IMR-90 (cell line): ENCODE measurements around the gene USP54. TPM values are rescaled to one million over a fixed set of nuclear protein-coding genes. Genes with fewer than 3 reads are reported as not detected.

Source experiments
- ATAC-seq: fragments of 200-7000 bp; cut with Tn5 transposase; 2 replicates; pipeline ENCODE4 v1.9.1; 2020; ENCODE audit warnings: low read depth, mild to moderate bottlenecking, moderate library complexity
- BruUV-seq: library from RNA; stranded (reverse); fragments of 400-500 nt; replicated peaks from 2 replicates; lab custom pipeline; 2021; lab: Mats Ljungman, UMichigan
- CTCF ChIA-PET: fragments of 300-600 bp; formaldehyde crosslinking; extraction: SDS; loops from one replicate; lab custom pipeline; 2021; ENCODE audit warnings: antibody characterized with exemption; lab: Yijun Ruan, JAX
- POLR2A ChIA-PET: fragments of 300-600 bp; sonication (Branson Sonifier 250); formaldehyde crosslinking; loops from one replicate; lab custom pipeline; 2022; ENCODE audit warnings: antibody characterized with exemption; ENCODE audit not compliant: unreplicated experiment; lab: Charles Lee
- DNase-seq: peaks from one replicate; pipeline ENCODE4 v3.0.0; 2013
- H2AFZ ChIP-seq: replicated peaks from 2 replicates; pipeline ENCODE3; 2013; ENCODE audit warnings: low read length, mild to moderate bottlenecking; ENCODE audit not compliant: poor library complexity
- H2AK5ac ChIP-seq: 2 replicates; pipeline ENCODE4 v1.6.1; 2013; ENCODE audit warnings: low read depth, low read length, inconsistent platforms
- H2AK9ac ChIP-seq: replicated peaks from 2 replicates; pipeline ENCODE3; 2013; ENCODE audit warnings: mild to moderate bottlenecking, low read depth, low read length, moderate library complexity; ENCODE audit not compliant: poor library complexity
- H2BK120ac ChIP-seq: 2 replicates; pipeline ENCODE4 v1.6.1; 2013; ENCODE audit warnings: low read depth, low read length, inconsistent platforms
- H2BK15ac ChIP-seq: 3 replicates; pipeline ENCODE4 v1.6.1; 2013; ENCODE audit warnings: low read depth, low read length, inconsistent platforms
- H2BK20ac ChIP-seq: 2 replicates; pipeline ENCODE4 v1.6.1; 2013; ENCODE audit warnings: low read depth, mild to moderate bottlenecking, inconsistent platforms, low read length, moderate library complexity
- H2BK5ac ChIP-seq: 2 replicates; pipeline ENCODE4 v1.6.1; 2013; ENCODE audit warnings: mild to moderate bottlenecking, low read depth, low read length, inconsistent platforms; ENCODE audit not compliant: poor library complexity, severe bottlenecking
- H3K14ac ChIP-seq: replicated peaks from 2 replicates; pipeline ENCODE4 v1.6.1; 2013; ENCODE audit warnings: low read depth, low read length, inconsistent platforms
- H3K18ac ChIP-seq: 2 replicates; pipeline ENCODE4 v1.6.1; 2013; ENCODE audit warnings: low read depth, low read length, control low read depth
- H3K23ac ChIP-seq: 2 replicates; pipeline ENCODE4 v1.6.1; 2013; ENCODE audit warnings: low read depth, low read length, inconsistent platforms
- H3K27ac ChIP-seq: 2 replicates; pipeline ENCODE4 v1.5.1; 2013; ENCODE audit warnings: mild to moderate bottlenecking, control low read depth, low read length; ENCODE audit not compliant: insufficient read depth
- H3K27me3 ChIP-seq: 2 replicates; pipeline ENCODE4 v1.6.1; 2013; ENCODE audit warnings: low read length; ENCODE audit not compliant: control insufficient read depth, insufficient read depth
- H3K36me3 ChIP-seq: 2 replicates; pipeline ENCODE4 v1.6.1; 2013; ENCODE audit warnings: low read length, mixed read lengths; ENCODE audit not compliant: control insufficient read depth, insufficient read depth
- H3K4ac ChIP-seq: 2 replicates; pipeline ENCODE4 v1.6.1; 2013; ENCODE audit warnings: low read depth, low read length, inconsistent platforms
- H3K4me1 ChIP-seq: 2 replicates; pipeline ENCODE4 v1.6.1; 2013; ENCODE audit warnings: low read length, mixed read lengths; ENCODE audit not compliant: control insufficient read depth, insufficient read depth
- H3K4me2 ChIP-seq: 2 replicates; pipeline ENCODE4 v1.6.1; 2013; ENCODE audit warnings: low read depth, mild to moderate bottlenecking, control low read depth, low read length, moderate library complexity
- H3K4me3 ChIP-seq: 2 replicates; pipeline ENCODE4 v1.5.1; 2013; ENCODE audit warnings: low read depth, mild to moderate bottlenecking, control low read depth, low read length, moderate library complexity; ENCODE audit not compliant: insufficient read depth
- H3K56ac ChIP-seq: 2 replicates; pipeline ENCODE4 v1.6.1; 2013; ENCODE audit warnings: low read length, inconsistent platforms; ENCODE audit not compliant: insufficient read depth; ENCODE audit errors: extremely low read depth
- H3K79me1 ChIP-seq, 2 experiments: 2 replicates each; pipeline ENCODE4 v1.6.1; 2013; ENCODE audit warnings: low read length in 2 of 2, inconsistent platforms in 1 of 2, low read depth in 1 of 2
- H3K9ac ChIP-seq: 2 replicates; pipeline ENCODE4 v1.6.1; 2013; ENCODE audit warnings: low read depth, low read length, control low read depth
- H3K9me1 ChIP-seq: 2 replicates; pipeline ENCODE4 v1.6.1; 2013; ENCODE audit warnings: low read length, inconsistent platforms; ENCODE audit not compliant: insufficient read depth
- H3K9me3 ChIP-seq: 2 replicates; pipeline ENCODE4 v1.6.1; 2013; ENCODE audit warnings: low read length; ENCODE audit not compliant: control insufficient read depth, insufficient read depth
- H4K20me1 ChIP-seq: 2 replicates; pipeline ENCODE4 v1.6.1; 2013; ENCODE audit warnings: low read length, inconsistent platforms; ENCODE audit not compliant: insufficient read depth
- H4K5ac ChIP-seq: 2 replicates; pipeline ENCODE4 v1.6.1; 2013; ENCODE audit warnings: mild to moderate bottlenecking, low read depth, low read length, control low read depth
- H4K8ac ChIP-seq, 2 experiments: 2 replicates each; pipeline ENCODE4 v1.6.1; 2013; ENCODE audit warnings: low read depth in 2 of 2, low read length in 2 of 2, control low read depth in 1 of 2, inconsistent platforms in 1 of 2
- H4K91ac ChIP-seq: 2 replicates; pipeline ENCODE4 v1.6.1; 2013; ENCODE audit warnings: low read depth, low read length, inconsistent platforms; ENCODE audit not compliant: insufficient read depth
- CEBPB ChIP-seq: IDR thresholded peaks from 2 replicates; pipeline ENCODE4 v1.6.1; 2012; ENCODE audit warnings: low read depth, low read length, improper control_type of control experiment
- CHD1 ChIP-seq: IDR thresholded peaks from 2 replicates; pipeline ENCODE4 v1.6.1; 2012; ENCODE audit warnings: low read depth, low read length, improper control_type of control experiment
- POLR2A ChIP-seq: IDR thresholded peaks from 2 replicates; pipeline ENCODE4 v1.6.1; 2012; ENCODE audit warnings: mild to moderate bottlenecking, low read depth, low read length
- RAD21 ChIP-seq: IDR thresholded peaks from 2 replicates; pipeline ENCODE4 v1.6.1; 2012; ENCODE audit warnings: low read length, improper control_type of control experiment
- WGBS, 2 experiments: methylation state at CpG; one replicate each; pipeline versions ENCODE4 v1.1.5 to v1.1.7; 2013; ENCODE audit warnings: missing lambda C conversion rate in 2 of 2; ENCODE audit not compliant: insufficient read length in 1 of 2; ENCODE audit errors: extremely low coverage in 2 of 2; 5-methylcytosine and 5-hydroxymethylcytosine counted together
- dilution Hi-C: fragments of 300-500 bp; cut with HindIII; formaldehyde crosslinking; loops from one replicate; pipeline ENCODE4 v1.14.3; 2018; ENCODE audit warnings: low sequenced_read_pairs; ENCODE audit not compliant: unreplicated experiment
- in situ Hi-C: fragments of 300-500 bp; cut with MboI; formaldehyde crosslinking; loops from 3 replicates; pipeline ENCODE4 v1.14.3; 2019; ENCODE audit warnings: low sequenced_read_pairs, inconsistent platforms, mixed read lengths
- intact Hi-C: fragments of 100-400 bp; cut with micrococcal nuclease; formaldehyde crosslinking; loops from 2 replicates; pipeline ENCODE4 v1.10.0; 2022
- polyA plus RNA-seq, 3 experiments: library from polyadenylated mRNA; depleted of rRNA; stranded (reverse); fragments of >200 nt; gene quantifications; 2 replicates each; pipeline ENCODE4 v1.2.3, GENCODE V29; 2012; ENCODE audit warnings: low replicate concordance in 1 of 3
- total RNA-seq: library from RNA; depleted of rRNA; stranded (reverse); fragments of >200 nt; gene quantifications from 2 replicates; pipeline ENCODE4 v1.2.3, GENCODE V29; 2012
- TF ChIP-seq, protein P1 (sequence below): conservative IDR thresholded peaks from 2 replicates; pipeline ENCODE4 v1.5.1; 2012; ENCODE audit warnings: mild to moderate bottlenecking, low read depth, low read length, improper control_type of control experiment
- TF ChIP-seq, protein P2 (sequence below): fragments of 150-350 bp; IDR thresholded peaks from 2 replicates; pipeline ENCODE4 v1.6.1; 2017; ENCODE audit warnings: mild to moderate bottlenecking, antibody characterized with exemption, low read length, low read depth

The USP54 gene
- total and polyA plus RNA-seq, 2 of the 4 experiments (the other 2 are of a cell fraction): 4.0 to 7.9 TPM

DNA sequence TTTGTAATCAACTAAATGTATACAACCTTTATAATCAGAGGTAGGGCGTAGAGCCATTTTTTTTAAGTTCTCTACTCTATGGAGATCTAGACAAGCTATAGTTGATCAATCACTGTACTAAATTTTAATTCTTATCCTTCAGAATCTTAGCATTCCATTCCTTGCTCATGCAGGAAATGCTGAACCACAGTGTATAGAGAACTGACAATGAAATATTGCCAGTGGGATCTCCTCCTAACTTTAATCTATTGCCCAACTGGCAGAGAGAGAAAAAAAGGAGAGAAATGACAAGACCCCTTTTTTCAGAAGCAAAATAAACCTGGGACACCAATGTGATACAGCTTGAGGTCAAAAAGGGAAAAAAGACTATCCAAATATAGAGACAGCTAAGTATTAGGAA is 68.9 kb downstream of the USP54 start:
- POLR2A ChIA-PET: interaction anchor here (0.5 kb wide), 1 partner anchor 106 kb away, joined by 5 read pairs; no protein-coding TSS in a partner anchor
- H3K14ac ChIP-seq: no peak overlapping the region
- no peak overlapping the region for H4K8ac ChIP-seq
- no peak overlapping the region for H3K4me3 ChIP-seq
- DNase-seq (peak; percentile 56), ATAC-seq (peak; percentile 62)
- peaks cover 12% of the 10 kb centered on the region for H3K4me1 ChIP-seq
- H2BK20ac ChIP-seq: peak overlapping the region; percentile 76; the same call in 1 of the 2 replicates
- H2BK120ac ChIP-seq: peak overlapping the region; percentile 80; the same call in 1 of the 2 replicates
- in situ Hi-C loops (no loop called here), dilution Hi-C loops (no loop called here), intact Hi-C loops (loop anchor here (10.0 kb wide), 1 partner anchor 223 kb away; the partner anchor contains the start of gene SEC24C)
- no peak overlapping the region for H2AFZ ChIP-seq
- H3K4ac ChIP-seq: peak overlapping the region; percentile 78; the same call in 1 of the 2 replicates
- no peak overlapping the region for H2BK15ac ChIP-seq
- no TSS peak for BruUV-seq
- H4K5ac ChIP-seq: no peak overlapping the region
- no peak overlapping the region for H3K56ac ChIP-seq
- H4K20me1 ChIP-seq: no peaks in the 10 kb centered on the region
- no peaks in the 10 kb centered on the region for H3K27me3 ChIP-seq
- CTCF ChIA-PET: no interaction called here
- no peak overlapping the region for H3K23ac ChIP-seq
- H3K18ac ChIP-seq: no peak overlapping the region
- no peaks in the 10 kb centered on the region for H3K9me3 ChIP-seq
- H2AK5ac ChIP-seq: no peak overlapping the region
- H3K9ac ChIP-seq: no peak overlapping the region
- H3K27ac ChIP-seq: no peak overlapping the region
- H2AK9ac ChIP-seq: no peak overlapping the region
- H3K79me1 ChIP-seq: no peaks in the 10 kb centered on the region
- H2BK5ac ChIP-seq: no peak overlapping the region
- no peaks in the 10 kb centered on the region for H3K36me3 ChIP-seq
- no CpG with 5 or more reads among the region's 1 CpG for WGBS, 2 experiments
- H3K9me1 ChIP-seq: peaks cover 16% of the 10 kb centered on the region
- H3K4me2 ChIP-seq: peak overlapping the region; percentile 42; the same call in 1 of the 2 replicates
- H4K91ac ChIP-seq: no peak overlapping the region
- TF ChIP-seq CEBPB (peak; percentile 80), POLR2A (no peak), CHD1 (no peak), RAD21 (no peak)
- TF ChIP-seq, protein P1, sequence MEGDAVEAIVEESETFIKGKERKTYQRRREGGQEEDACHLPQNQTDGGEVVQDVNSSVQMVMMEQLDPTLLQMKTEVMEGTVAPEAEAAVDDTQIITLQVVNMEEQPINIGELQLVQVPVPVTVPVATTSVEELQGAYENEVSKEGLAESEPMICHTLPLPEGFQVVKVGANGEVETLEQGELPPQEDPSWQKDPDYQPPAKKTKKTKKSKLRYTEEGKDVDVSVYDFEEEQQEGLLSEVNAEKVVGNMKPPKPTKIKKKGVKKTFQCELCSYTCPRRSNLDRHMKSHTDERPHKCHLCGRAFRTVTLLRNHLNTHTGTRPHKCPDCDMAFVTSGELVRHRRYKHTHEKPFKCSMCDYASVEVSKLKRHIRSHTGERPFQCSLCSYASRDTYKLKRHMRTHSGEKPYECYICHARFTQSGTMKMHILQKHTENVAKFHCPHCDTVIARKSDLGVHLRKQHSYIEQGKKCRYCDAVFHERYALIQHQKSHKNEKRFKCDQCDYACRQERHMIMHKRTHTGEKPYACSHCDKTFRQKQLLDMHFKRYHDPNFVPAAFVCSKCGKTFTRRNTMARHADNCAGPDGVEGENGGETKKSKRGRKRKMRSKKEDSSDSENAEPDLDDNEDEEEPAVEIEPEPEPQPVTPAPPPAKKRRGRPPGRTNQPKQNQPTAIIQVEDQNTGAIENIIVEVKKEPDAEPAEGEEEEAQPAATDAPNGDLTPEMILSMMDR: no peak
- TF ChIP-seq, protein P2, sequence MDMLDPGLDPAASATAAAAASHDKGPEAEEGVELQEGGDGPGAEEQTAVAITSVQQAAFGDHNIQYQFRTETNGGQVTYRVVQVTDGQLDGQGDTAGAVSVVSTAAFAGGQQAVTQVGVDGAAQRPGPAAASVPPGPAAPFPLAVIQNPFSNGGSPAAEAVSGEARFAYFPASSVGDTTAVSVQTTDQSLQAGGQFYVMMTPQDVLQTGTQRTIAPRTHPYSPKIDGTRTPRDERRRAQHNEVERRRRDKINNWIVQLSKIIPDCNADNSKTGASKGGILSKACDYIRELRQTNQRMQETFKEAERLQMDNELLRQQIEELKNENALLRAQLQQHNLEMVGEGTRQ: no peak
